ENCODE measurements around the gene AOC2. TPM values are rescaled to one million over a fixed set of nuclear protein-coding genes. Genes with fewer than 3 reads are reported as not detected.
"Not testable (repeated sequence)": the region's sequence is repeated elsewhere in the genome, so short reads cannot be mapped to it uniquely, and the experiment has no call there.

AOC2 gene
- total and polyA plus RNA-seq, 4 donors, result 0.17 to 2.4 (median 0.41) TPM

GRCh38 chr17:42853968-42854790 lies 9.8 kb downstream of the AOC2 start:
- no peak for DNase-seq (ENCODE audit: low spot score)
- no peaks in the 10 kb centered on the region for H3K36me3 ChIP-seq (ENCODE audit: control insufficient read depth in 4 of 4, insufficient read depth in 3 of 4, low read depth in 1 of 4, low read length in 3 of 4)
- H3K27me3 ChIP-seq (ENCODE audit: control insufficient read depth in 4 of 4, insufficient read depth in 4 of 4, low read length in 3 of 4), result no peaks in the 10 kb centered on the region
- no peak overlapping the region for H3K9ac ChIP-seq (ENCODE audit: low read depth in 1 of 2, low read length in 2 of 2)
- TF ChIP-seq HNF4G (IDR thresholded peaks at IDR 0.05), result no peak
- peak; percentile 36 for TF ChIP-seq NR2F2 (IDR thresholded peaks at IDR 0.05)
- no peak overlapping the region for H3K4me3 ChIP-seq (ENCODE audit: low read depth in 1 of 3, low read length in 3 of 3)
- no peaks in the 10 kb centered on the region for H3K9me3 ChIP-seq (ENCODE audit: control insufficient read depth in 4 of 4, low read length in 3 of 4)
- H3K27ac ChIP-seq (ENCODE audit: low read depth in 1 of 2, low read length in 2 of 2), result no peak overlapping the region
- peaks cover 0 to 25% (median 21%) of the 10 kb centered on the region in 4 donors for H3K4me1 ChIP-seq (ENCODE audit: control insufficient read depth in 4 of 4, insufficient read depth in 4 of 4, low read length in 3 of 4)
- 84% methylated on average over 15 of the region's 15 CpGs for WGBS

DNA sequence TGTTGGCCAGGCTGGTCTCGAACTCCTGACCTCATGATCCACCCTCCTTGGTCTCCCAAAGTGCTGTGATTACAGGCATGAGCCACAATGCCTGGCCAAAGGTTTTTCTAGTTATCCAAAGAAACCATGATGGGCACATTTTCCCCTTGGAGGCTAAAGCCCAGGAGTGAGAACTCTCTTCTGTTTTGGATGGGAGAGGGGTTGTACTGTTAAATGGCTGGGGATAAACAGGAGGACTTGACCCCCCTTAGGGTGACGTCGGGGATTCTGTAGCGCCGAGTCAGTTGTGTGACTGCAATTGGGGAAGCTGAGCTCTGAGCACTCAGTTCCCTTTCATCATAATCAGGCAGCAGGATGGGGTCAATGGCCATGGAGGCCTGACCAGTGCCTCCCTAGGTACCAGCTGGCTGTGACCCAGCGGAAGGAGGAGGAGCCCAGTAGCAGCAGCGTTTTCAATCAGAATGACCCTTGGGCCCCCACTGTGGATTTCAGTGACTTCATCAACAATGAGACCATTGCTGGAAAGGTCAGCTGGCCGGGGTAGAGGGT lies 10.7 kb downstream of the AOC2 start:
- DNase-seq (ENCODE audit: low spot score), result peak; percentile 47
- H3K36me3 ChIP-seq (ENCODE audit: control insufficient read depth in 4 of 4, insufficient read depth in 3 of 4, low read depth in 1 of 4, low read length in 3 of 4), result no peaks in the 10 kb centered on the region
- H3K27ac ChIP-seq (ENCODE audit: low read depth in 1 of 2, low read length in 2 of 2), result peak overlapping the region in 1 of 2 donors; percentile 31
- no peaks in the 10 kb centered on the region for H3K9me3 ChIP-seq (ENCODE audit: control insufficient read depth in 4 of 4, low read length in 3 of 4)
- no peaks in the 10 kb centered on the region for H3K27me3 ChIP-seq (ENCODE audit: control insufficient read depth in 4 of 4, insufficient read depth in 4 of 4, low read length in 3 of 4)
- H3K4me1 ChIP-seq (ENCODE audit: control insufficient read depth in 4 of 4, insufficient read depth in 4 of 4, low read length in 3 of 4), result peaks cover 0 to 16% (median 12%) of the 10 kb centered on the region in 4 donors
- H3K9ac ChIP-seq (ENCODE audit: low read depth in 1 of 2, low read length in 2 of 2), result no peak overlapping the region
- peak; percentile 32 for TF ChIP-seq NR2F2 (IDR thresholded peaks at IDR 0.05)
- TF ChIP-seq, protein P1, sequence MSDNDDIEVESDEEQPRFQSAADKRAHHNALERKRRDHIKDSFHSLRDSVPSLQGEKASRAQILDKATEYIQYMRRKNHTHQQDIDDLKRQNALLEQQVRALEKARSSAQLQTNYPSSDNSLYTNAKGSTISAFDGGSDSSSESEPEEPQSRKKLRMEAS (IDR thresholded peaks at IDR 0.05), result no peak
- no peak for TF ChIP-seq JUND (IDR thresholded peaks at IDR 0.05)
- TF ChIP-seq FOXA2 (IDR thresholded peaks at IDR 0.05), result no peak
- peak; percentile 93 to 96 for TF ChIP-seq RXRA (IDR thresholded peaks at IDR 0.05)
- TF ChIP-seq YY1 (IDR thresholded peaks at IDR 0.05), result peak; percentile 29
- peak; percentile 60 to 66 for TF ChIP-seq HNF4A (conservative IDR thresholded peaks at IDR 0.05)
- no peak for TF ChIP-seq FOXA1 (IDR thresholded peaks at IDR 0.05)
- peak; percentile 10 to 57 for TF ChIP-seq RAD21 (IDR thresholded peaks at IDR 0.05)
- peak; percentile 54 for TF ChIP-seq SP1 (IDR thresholded peaks at IDR 0.05)
- 35% methylated on average over 8 of the region's 8 CpGs for WGBS
- no peak overlapping the region for H3K4me3 ChIP-seq (ENCODE audit: low read depth in 1 of 3, low read length in 3 of 3)

- H3K4me1 ChIP-seq (ENCODE audit: control insufficient read depth in 4 of 4, insufficient read depth in 4 of 4, low read length in 3 of 4), result peaks cover 0 to 14% (median 11%) of the 10 kb centered on the region in 4 donors
- H3K4me3 ChIP-seq (ENCODE audit: low read depth in 1 of 3, low read length in 3 of 3); H3K27ac ChIP-seq (ENCODE audit: low read depth in 1 of 2, low read length in 2 of 2); H3K27me3 ChIP-seq (ENCODE audit: control insufficient read depth in 4 of 4, insufficient read depth in 4 of 4, low read length in 3 of 4); H3K9ac ChIP-seq (ENCODE audit: low read depth in 1 of 2, low read length in 2 of 2); DNase-seq (ENCODE audit: low spot score); H3K36me3 ChIP-seq (ENCODE audit: control insufficient read depth in 4 of 4, insufficient read depth in 3 of 4, low read depth in 1 of 4, low read length in 3 of 4); H3K9me3 ChIP-seq (ENCODE audit: control insufficient read depth in 4 of 4, low read length in 3 of 4): not testable (repeated sequence)
- 86% methylated on average over 7 of the region's 8 CpGs for WGBS
Measured at GRCh38 chr17:42856093-42856492, 11.7 kb downstream of the AOC2 start.

GRCh38 chr17:42856516-42856915 lies 12.1 kb downstream of the AOC2 start:
- peak; percentile 40 to 82 for TF ChIP-seq RXRA (IDR thresholded peaks at IDR 0.05)
- not testable (repeated sequence) for H3K4me3 ChIP-seq (ENCODE audit: low read depth in 1 of 3, low read length in 3 of 3); H3K27ac ChIP-seq (ENCODE audit: low read depth in 1 of 2, low read length in 2 of 2); H3K36me3 ChIP-seq (ENCODE audit: control insufficient read depth in 4 of 4, insufficient read depth in 3 of 4, low read depth in 1 of 4, low read length in 3 of 4); H3K9ac ChIP-seq (ENCODE audit: low read depth in 1 of 2, low read length in 2 of 2); H3K27me3 ChIP-seq (ENCODE audit: control insufficient read depth in 4 of 4, insufficient read depth in 4 of 4, low read length in 3 of 4); DNase-seq (ENCODE audit: low spot score); H3K9me3 ChIP-seq (ENCODE audit: control insufficient read depth in 4 of 4, low read length in 3 of 4)
- H3K4me1 ChIP-seq (ENCODE audit: control insufficient read depth in 4 of 4, insufficient read depth in 4 of 4, low read length in 3 of 4), result peaks cover 0 to 14% (median 11%) of the 10 kb centered on the region in 4 donors
- WGBS, result 62% methylated on average over 6 of the region's 8 CpGs

All from liver (tissue), 9 donors.